HepG2 (cell line): ENCODE measurements around the gene ACAT2. TPM values are rescaled to one million over a fixed set of nuclear protein-coding genes. Genes with fewer than 3 reads are reported as not detected.

Experiments used
- ATF3 ChIP-seq: sonication (generic); formaldehyde crosslinking; IDR thresholded peaks from 2 replicates; pipeline ENCODE4 v1.4.0; 2020; ENCODE audit warnings: missing genetic modification reagents
- ATM ChIP-seq: fragments of 450-650 bp; IDR thresholded peaks from 2 replicates; pipeline ENCODE4 v1.7.1; 2017; ENCODE audit warnings: mild to moderate bottlenecking, borderline replicate concordance
- HDAC1 ChIP-seq: sonication (generic); formaldehyde crosslinking; IDR thresholded peaks from 2 replicates; pipeline ENCODE4 v1.5.1; 2020; ENCODE audit warnings: mild to moderate bottlenecking, missing genetic modification reagents
- NR2F1 ChIP-seq, 2 experiments: fragments of 450-650 bp in 1 of 2; formaldehyde crosslinking in 1 of 2; IDR thresholded peaks; 2 replicates each; pipeline versions ENCODE4 v1.5.0 to v1.6.1; 2016 to 2020; ENCODE audit warnings: mild to moderate bottlenecking in 1 of 2, missing compliant biosample characterization in 1 of 2, missing genetic modification reagents in 1 of 2, moderate library complexity in 1 of 2
- POLR2AphosphoS5 ChIP-seq: IDR thresholded peaks from 2 replicates; pipeline ENCODE4 v1.6.1; 2012; ENCODE audit warnings: low read depth, low read length
- POLR2G ChIP-seq: fragments of 200-400 bp; formaldehyde crosslinking; IDR thresholded peaks from 2 replicates; pipeline ENCODE4 v1.6.1; 2018; ENCODE audit warnings: mild to moderate bottlenecking, low read depth, low read length, moderate library complexity
- RFX1 ChIP-seq: fragments of 450-650 bp; IDR thresholded peaks from 2 replicates; pipeline ENCODE4 v1.6.1; 2017
- SALL2 ChIP-seq: sonication (generic); formaldehyde crosslinking; IDR thresholded peaks from 2 replicates; pipeline ENCODE4 v1.8.1; 2023; ENCODE audit warnings: mild to moderate bottlenecking, missing genetic modification reagents, inconsistent platforms
- SNAI1 ChIP-seq: sonication (generic); formaldehyde crosslinking; IDR thresholded peaks from 2 replicates; pipeline ENCODE4 v1.5.0; 2020; ENCODE audit warnings: mild to moderate bottlenecking, missing genetic modification reagents, borderline replicate concordance
- SP4 ChIP-seq: sonication (generic); formaldehyde crosslinking; IDR thresholded peaks from 2 replicates; pipeline ENCODE4 v1.8.1; 2023; ENCODE audit warnings: mild to moderate bottlenecking, missing genetic modification reagents
- TFAP4 ChIP-seq: sonication (generic); IDR thresholded peaks from 2 replicates; pipeline ENCODE4 v1.6.1; 2016; ENCODE audit warnings: low read depth, borderline replicate concordance
- TRIM24 ChIP-seq: sonication (generic); formaldehyde crosslinking; IDR thresholded peaks from 2 replicates; pipeline ENCODE4 v1.8.0; 2022; ENCODE audit warnings: mild to moderate bottlenecking, missing genetic modification reagents
- ZFP37 ChIP-seq: sonication (generic); formaldehyde crosslinking; IDR thresholded peaks from 2 replicates; pipeline ENCODE4 v1.4.0; 2020; ENCODE audit warnings: missing genetic modification reagents, borderline replicate concordance
- ZFP62 ChIP-seq: sonication (generic); formaldehyde crosslinking; IDR thresholded peaks from 2 replicates; pipeline ENCODE4 v1.4.0; 2020; ENCODE audit warnings: missing genetic modification reagents
- ZNF101 ChIP-seq: sonication (generic); formaldehyde crosslinking; IDR thresholded peaks from 2 replicates; pipeline ENCODE4 v1.4.0; 2020; ENCODE audit warnings: mild to moderate bottlenecking, low read depth, missing genetic modification reagents, borderline replicate concordance
- ZNF235 ChIP-seq: sonication (generic); formaldehyde crosslinking; IDR thresholded peaks from 2 replicates; pipeline ENCODE4 v1.8.1; 2023; ENCODE audit warnings: mild to moderate bottlenecking, missing genetic modification reagents, borderline replicate concordance
- ZNF280D ChIP-seq: sonication (generic); formaldehyde crosslinking; IDR thresholded peaks from 2 replicates; pipeline ENCODE4 v1.5.1; 2020; ENCODE audit warnings: mild to moderate bottlenecking, missing genetic modification reagents
- ZNF292 ChIP-seq: sonication (generic); formaldehyde crosslinking; IDR thresholded peaks from 2 replicates; pipeline ENCODE4 v1.8.1; 2022; ENCODE audit warnings: mild to moderate bottlenecking, low read depth, missing genetic modification reagents, borderline replicate concordance
- ZNF335 ChIP-seq: sonication (generic); formaldehyde crosslinking; IDR thresholded peaks from 2 replicates; pipeline ENCODE4 v1.4.0; 2020; ENCODE audit warnings: missing genetic modification reagents
- ZNF446 ChIP-seq: sonication (generic); formaldehyde crosslinking; IDR thresholded peaks from 2 replicates; pipeline ENCODE4 v1.5.0; 2020; ENCODE audit warnings: mild to moderate bottlenecking, missing genetic modification reagents
- ZNF496 ChIP-seq: sonication (generic); formaldehyde crosslinking; IDR thresholded peaks from 2 replicates; pipeline ENCODE4 v1.8.1; 2023; ENCODE audit warnings: mild to moderate bottlenecking, moderate library complexity, missing genetic modification reagents; ENCODE audit not compliant: insufficient replicate concordance
- ZNF569 ChIP-seq: sonication (generic); formaldehyde crosslinking; IDR thresholded peaks from 2 replicates; pipeline ENCODE4 v1.5.0; 2020; ENCODE audit warnings: mild to moderate bottlenecking, missing genetic modification reagents, moderate library complexity, borderline replicate concordance
- ZNF891 ChIP-seq: sonication (generic); formaldehyde crosslinking; IDR thresholded peaks from 2 replicates; pipeline ENCODE4 v1.5.0; 2020; ENCODE audit warnings: mild to moderate bottlenecking, missing genetic modification reagents
- polyA plus RNA-seq, 8 experiments: library from polyadenylated mRNA; depleted of rRNA in 3 of 8; stranded (reverse) in 7 of 8; unstranded in 1 of 8; fragments of >200 nt; fragmentation: Illumina TruSeq in 4 of 8; extraction: Trizol in 4 of 8; gene quantifications; 2 replicates each; pipeline versions ENCODE4 v1.2.1 to v1.2.3, GENCODE V29; 2011 to 2016; ENCODE audit warnings: low read depth in 4 of 8, missing spikeins in 1 of 8, mixed read lengths in 1 of 8; ENCODE audit not compliant: insufficient read depth in 1 of 8
- total RNA-seq, 5 experiments: library from RNA; depleted of rRNA; stranded (reverse); fragments of >200 nt; fragmentation: Illumina TruSeq; extraction: Trizol; gene quantifications; 2 replicates each; pipeline ENCODE4 v1.2.3, GENCODE V29; 2016; ENCODE audit warnings: low read depth in 1 of 5
- TF ChIP-seq, protein P1 (sequence below): sonication (generic); formaldehyde crosslinking; IDR thresholded peaks from 2 replicates; pipeline ENCODE4 v1.5.0; 2020; ENCODE audit warnings: mild to moderate bottlenecking, missing genetic modification reagents

The ACAT2 gene
- total and polyA plus RNA-seq, 2 of the 13 experiments (the other 11 are each of a cell fraction or from before 2014, with no cell fraction given) = 121 to 534 TPM

DNA sequence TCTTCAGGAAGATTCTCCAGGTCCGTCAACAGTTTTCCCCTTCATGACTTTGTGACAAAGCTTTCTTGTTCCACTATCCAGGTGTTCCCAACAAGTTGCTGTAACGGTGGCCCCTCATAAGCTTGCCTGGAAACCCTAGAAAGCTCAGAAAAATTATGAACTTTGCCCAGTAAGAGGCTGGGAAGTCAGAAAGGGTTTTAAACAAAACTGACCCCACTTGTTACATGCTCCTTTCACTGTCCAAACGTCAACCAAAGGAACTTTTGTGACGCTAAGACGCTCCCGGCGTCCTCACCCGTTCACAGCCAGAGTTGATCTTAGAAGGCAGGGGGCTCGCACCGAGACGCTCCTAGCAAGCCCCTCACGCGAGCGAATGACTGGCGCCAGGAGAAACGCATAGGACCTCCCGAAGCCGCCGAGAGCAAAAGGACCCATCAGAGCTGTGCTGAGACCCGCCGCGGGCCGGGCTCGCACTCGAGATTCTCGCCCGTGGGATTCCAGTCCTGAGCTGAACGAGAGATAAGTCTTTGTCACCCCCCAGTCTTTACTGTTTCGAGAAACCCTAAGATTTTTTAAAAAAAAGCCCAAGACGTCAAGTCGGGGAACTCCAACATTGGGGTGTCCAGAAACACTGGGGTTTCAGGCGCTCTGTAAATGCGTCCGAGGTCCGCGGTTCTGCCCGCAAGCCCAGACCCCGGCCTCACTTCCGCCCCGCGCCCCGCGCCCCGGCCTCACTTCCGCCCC lies 544 bp upstream of the ACAT2 start (continued):
- no peak for TF ChIP-seq ZNF335 (CRISPR knock-in tag)
- no peak for TF ChIP-seq TFAP4
- no peak for TF ChIP-seq SALL2 (CRISPR knock-in tag)
- peak; percentile 63 for TF ChIP-seq POLR2G
- no peak for TF ChIP-seq ZNF496
- TF ChIP-seq RFX1 = no peak
- TF ChIP-seq ZNF235 (CRISPR knock-in tag) = 0 out of 2 replicates have a peak, but pooled peaks have one; percentile 10
- TF ChIP-seq ZNF569 (CRISPR knock-in tag) = no peak
- TF ChIP-seq ZNF446 = no peak
- TF ChIP-seq SNAI1 (CRISPR knock-in tag) = no peak
- no peak for TF ChIP-seq ZNF280D (CRISPR knock-in tag)
- peak; percentile 67; the same call in 1 of the 2 replicates for TF ChIP-seq ZFP37 (CRISPR knock-in tag)
- TF ChIP-seq HDAC1 (CRISPR knock-in tag) = no peak
- no peak for TF ChIP-seq ZFP62
- no peak; the same call in 1 of the 2 replicates for TF ChIP-seq ZNF891 (CRISPR knock-in tag)
- no peak for TF ChIP-seq SP4 (CRISPR knock-in tag)
- no peak for TF ChIP-seq ATF3 (CRISPR knock-in tag)
- no peak for TF ChIP-seq ZNF292 (CRISPR knock-in tag)
- no peak for TF ChIP-seq ZNF101
- TF ChIP-seq TRIM24 (CRISPR knock-in tag) = 0 out of 2 replicates have a peak, but pooled peaks have one; percentile 31
- no peak for TF ChIP-seq NR2F1 (CRISPR knock-in tag; IDR thresholded peaks at IDR 0.05)
- TF ChIP-seq POLR2AphosphoS5 = peak; percentile 48; the same call in 1 of the 2 replicates
- TF ChIP-seq ATM = no peak
- TF ChIP-seq, protein P1, sequence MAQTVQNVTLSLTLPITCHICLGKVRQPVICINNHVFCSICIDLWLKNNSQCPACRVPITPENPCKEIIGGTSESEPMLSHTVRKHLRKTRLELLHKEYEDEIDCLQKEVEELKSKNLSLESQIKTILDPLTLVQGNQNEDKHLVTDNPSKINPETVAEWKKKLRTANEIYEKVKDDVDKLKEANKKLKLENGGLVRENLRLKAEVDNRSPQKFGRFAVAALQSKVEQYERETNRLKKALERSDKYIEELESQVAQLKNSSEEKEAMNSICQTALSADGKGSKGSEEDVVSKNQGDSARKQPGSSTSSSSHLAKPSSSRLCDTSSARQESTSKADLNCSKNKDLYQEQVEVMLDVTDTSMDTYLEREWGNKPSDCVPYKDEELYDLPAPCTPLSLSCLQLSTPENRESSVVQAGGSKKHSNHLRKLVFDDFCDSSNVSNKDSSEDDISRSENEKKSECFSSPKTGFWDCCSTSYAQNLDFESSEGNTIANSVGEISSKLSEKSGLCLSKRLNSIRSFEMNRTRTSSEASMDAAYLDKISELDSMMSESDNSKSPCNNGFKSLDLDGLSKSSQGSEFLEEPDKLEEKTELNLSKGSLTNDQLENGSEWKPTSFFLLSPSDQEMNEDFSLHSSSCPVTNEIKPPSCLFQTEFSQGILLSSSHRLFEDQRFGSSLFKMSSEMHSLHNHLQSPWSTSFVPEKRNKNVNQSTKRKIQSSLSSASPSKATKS (CRISPR knock-in tag) = peak; percentile 22; the same call in 1 of the 2 replicates
